Tibial artery (tissue), 4 donors: ENCODE results near the gene GPR68.
"Not testable (repeated sequence)": the region's sequence is repeated elsewhere in the genome, so short reads cannot be mapped to it uniquely, and the experiment has no call there.

Experiments
- DNase-seq, 2 donors: peaks; one replicate each; pipeline ENCODE4 v3.0.0-alpha.2; 2019
- H3K27ac ChIP-seq, 2 donors: fragments of 200-600 bp; sonication (generic) in 1 of 2; 1 replicate in 1 of 2; 2 replicates in 1 of 2; pipeline ENCODE4 v1.5.1; 2018 to 2019; ENCODE audit warnings: mild to moderate bottlenecking in 1 of 2
- H3K27me3 ChIP-seq, 2 donors: fragments of 200-600 bp; sonication (generic) in 1 of 2; one replicate each; pipeline versions ENCODE4 v1.5.1 to v1.6.0; 2016 to 2019
- H3K36me3 ChIP-seq, 3 donors: fragments of 200-600 bp; sonication (generic) in 2 of 3; one replicate each; pipeline ENCODE4 v1.5.1; 2016 to 2019; ENCODE audit warnings: mild to moderate bottlenecking in 2 of 3
- H3K4me1 ChIP-seq, 4 donors: fragments of 200-600 bp; sonication (generic) in 2 of 4; 1 replicate in 3 of 4; 2 replicates in 1 of 4; pipeline ENCODE4 v1.5.1; 2016 to 2019
- H3K4me3 ChIP-seq, 2 donors: fragments of 200-600 bp; sonication (generic) in 1 of 2; 1 replicate in 1 of 2; 2 replicates in 1 of 2; pipeline ENCODE4 v1.5.1; 2018 to 2019; ENCODE audit warnings: mild to moderate bottlenecking in 2 of 2
- H3K9me3 ChIP-seq, 3 donors: fragments of 200-600 bp; sonication (generic) in 1 of 3; one replicate each; pipeline ENCODE4 v1.5.1; 2016 to 2019
- CTCF ChIP-seq, 2 experiments: fragments of 200-600 bp in 1 of 2; fragments of 450-650 bp in 1 of 2; IDR thresholded peaks; one replicate each; pipeline ENCODE4 v1.5.1; 2017 to 2019; ENCODE audit warnings: antibody characterized with exemption in 2 of 2, mild to moderate bottlenecking in 1 of 2, moderate library complexity in 1 of 2
- intact Hi-C: fragments of 100-400 bp; cut with DNase I; formaldehyde crosslinking; loops from one replicate; pipeline ENCODE4 v1.15.0; 2023; ENCODE audit warnings: low total_unique reads

Gene GPR68

GRCh38 chr14:91269076-91269991 is 24.8 kb upstream of the GPR68 start:
- no peaks in the 10 kb centered on the region for H3K36me3 ChIP-seq
- peaks cover 0 to 15% (median 12%) of the 10 kb centered on the region in 4 donors for H3K4me1 ChIP-seq
- no peak overlapping the region for H3K27ac ChIP-seq
- H3K9me3 ChIP-seq: no peaks in the 10 kb centered on the region
- H3K4me3 ChIP-seq: peak overlapping the region; percentile 1 to 30
- intact Hi-C loops: no loop called here
- no peak for DNase-seq
- TF ChIP-seq CTCF (IDR thresholded peaks at IDR 0.05): no peak
- H3K27me3 ChIP-seq: peaks cover 0 to 14% of the 10 kb centered on the region in 2 donors

GRCh38 chr14:91267965-91268437 is 23.5 kb upstream of the GPR68 start:
- no peaks in the 10 kb centered on the region for H3K36me3 ChIP-seq
- H3K4me3 ChIP-seq: no peak overlapping the region
- no peak for DNase-seq
- no peak for TF ChIP-seq CTCF (IDR thresholded peaks at IDR 0.05)
- no peak overlapping the region for H3K27ac ChIP-seq
- intact Hi-C loops: no loop called here
- H3K27me3 ChIP-seq: peaks cover 0 to 26% of the 10 kb centered on the region in 2 donors
- H3K4me1 ChIP-seq: peaks cover 0 to 19% (median 16%) of the 10 kb centered on the region in 4 donors
- no peaks in the 10 kb centered on the region for H3K9me3 ChIP-seq

GRCh38 chr14:91266276-91266675 is 21.8 kb upstream of the GPR68 start:
- Histone ChIP-seq H3K4me1 (peaks cover 0 to 19% (median 16%) of the 10 kb centered on the region in 4 donors), H3K27me3 (peaks cover 0 to 26% of the 10 kb centered on the region in 2 donors)
- intact Hi-C loops, H3K36me3 ChIP-seq, H3K9me3 ChIP-seq, H3K27ac ChIP-seq, H3K4me3 ChIP-seq, DNase-seq: not testable (repeated sequence)

- Histone ChIP-seq H3K4me3 (no peak overlapping the region), H3K27ac (no peak overlapping the region), H3K9me3 (no peaks in the 10 kb centered on the region), H3K36me3 (no peaks in the 10 kb centered on the region), H3K27me3 (peaks cover 0 to 26% of the 10 kb centered on the region in 2 donors), H3K4me1 (peaks cover 0 to 19% (median 16%) of the 10 kb centered on the region in 4 donors)
- no peak for DNase-seq
- intact Hi-C loops: no loop called here
- no peak for TF ChIP-seq CTCF (IDR thresholded peaks at IDR 0.05)
These were observed 20.9 kb upstream of the GPR68 start for GRCh38 chr14:91265404-91265803.

GRCh38 chr14:91264151-91265150 is 19.9 kb upstream of the GPR68 start:
- Histone ChIP-seq H3K4me3 (peak overlapping the region; percentile 22 to 51), H3K9me3 (no peaks in the 10 kb centered on the region), H3K4me1 (peaks cover 0 to 14% (median 11%) of the 10 kb centered on the region in 4 donors), H3K27me3 (peaks cover 0 to 28% of the 10 kb centered on the region in 2 donors), H3K36me3 (no peaks in the 10 kb centered on the region), H3K27ac (no peak overlapping the region)
- no peak for TF ChIP-seq CTCF (IDR thresholded peaks at IDR 0.05)
- intact Hi-C loops: no loop called here
- DNase-seq: no peak
